RWPE1 (cell line): ENCODE measurements around the gene CUL4A.

Experiments used
- CTCF ChIA-PET: fragments of 350-600 bp; sonication (Branson Sonifier 250); formaldehyde crosslinking; extraction: SDS; loops from one replicate; lab custom pipeline; 2021; lab: Yijun Ruan, JAX
- POLR2A ChIA-PET: fragments of 400-600 bp; formaldehyde crosslinking; extraction: SDS; loops from one replicate; lab custom pipeline; 2020; ENCODE audit warnings: antibody characterized with exemption; ENCODE audit not compliant: low non-redundant PET; lab: Yijun Ruan, JAX
- DNase-seq: peaks from one replicate; pipeline ENCODE4 v3.0.0; 2012; ENCODE audit warnings: low spot score
- H3K27ac ChIP-seq: fragments of 450-650 bp; 2 replicates; pipeline ENCODE4 v1.5.1; 2017
- TF ChIP-seq, protein P1 (sequence below): fragments of 450-650 bp; conservative IDR thresholded peaks from 2 replicates; pipeline ENCODE4 v1.5.1; 2017; ENCODE audit warnings: low read depth, mild to moderate bottlenecking

Gene CUL4A

DNA sequence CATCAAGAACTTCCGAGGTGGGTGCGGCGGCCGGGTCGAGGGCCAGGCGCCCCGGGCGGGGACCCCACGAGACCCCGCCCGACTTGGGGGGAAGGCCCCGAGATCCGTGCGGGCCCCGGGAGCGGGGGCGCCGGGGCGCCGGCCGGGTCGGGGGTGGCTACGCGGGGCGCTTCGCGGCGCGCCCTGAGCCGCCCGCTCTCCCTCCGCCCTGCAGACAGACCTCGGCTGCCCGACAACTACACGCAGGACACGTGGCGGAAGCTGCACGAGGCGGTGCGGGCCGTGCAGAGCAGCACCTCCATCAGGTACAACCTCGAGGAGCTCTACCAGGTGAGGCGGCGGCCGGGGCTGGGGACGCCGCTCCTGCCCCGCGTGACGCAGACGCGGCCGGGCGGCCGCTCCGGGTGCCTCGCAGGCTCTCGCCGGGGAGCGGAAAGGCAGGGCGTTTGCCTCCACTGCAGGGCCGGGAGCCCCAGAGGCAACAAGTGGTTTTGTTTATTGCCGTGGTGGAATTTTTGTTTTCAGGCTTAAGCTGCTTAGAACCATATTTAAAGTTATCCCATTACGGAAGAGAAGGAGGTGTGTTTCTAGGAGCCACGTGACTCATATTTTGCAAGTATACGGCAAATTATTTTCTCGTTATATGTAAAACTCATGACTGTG lies 477 bp downstream of the CUL4A start:
- POLR2A ChIA-PET: interaction anchor here (0.6 kb wide), 1 partner anchor 22 kb away, joined by 4 read pairs; no protein-coding TSS in a partner anchor
- peak; percentile 55 for DNase-seq
- TF ChIP-seq, protein P1, sequence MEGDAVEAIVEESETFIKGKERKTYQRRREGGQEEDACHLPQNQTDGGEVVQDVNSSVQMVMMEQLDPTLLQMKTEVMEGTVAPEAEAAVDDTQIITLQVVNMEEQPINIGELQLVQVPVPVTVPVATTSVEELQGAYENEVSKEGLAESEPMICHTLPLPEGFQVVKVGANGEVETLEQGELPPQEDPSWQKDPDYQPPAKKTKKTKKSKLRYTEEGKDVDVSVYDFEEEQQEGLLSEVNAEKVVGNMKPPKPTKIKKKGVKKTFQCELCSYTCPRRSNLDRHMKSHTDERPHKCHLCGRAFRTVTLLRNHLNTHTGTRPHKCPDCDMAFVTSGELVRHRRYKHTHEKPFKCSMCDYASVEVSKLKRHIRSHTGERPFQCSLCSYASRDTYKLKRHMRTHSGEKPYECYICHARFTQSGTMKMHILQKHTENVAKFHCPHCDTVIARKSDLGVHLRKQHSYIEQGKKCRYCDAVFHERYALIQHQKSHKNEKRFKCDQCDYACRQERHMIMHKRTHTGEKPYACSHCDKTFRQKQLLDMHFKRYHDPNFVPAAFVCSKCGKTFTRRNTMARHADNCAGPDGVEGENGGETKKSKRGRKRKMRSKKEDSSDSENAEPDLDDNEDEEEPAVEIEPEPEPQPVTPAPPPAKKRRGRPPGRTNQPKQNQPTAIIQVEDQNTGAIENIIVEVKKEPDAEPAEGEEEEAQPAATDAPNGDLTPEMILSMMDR: no peak
- CTCF ChIA-PET: no interaction called here
- peak overlapping the region; percentile 94 for H3K27ac ChIP-seq

DNA sequence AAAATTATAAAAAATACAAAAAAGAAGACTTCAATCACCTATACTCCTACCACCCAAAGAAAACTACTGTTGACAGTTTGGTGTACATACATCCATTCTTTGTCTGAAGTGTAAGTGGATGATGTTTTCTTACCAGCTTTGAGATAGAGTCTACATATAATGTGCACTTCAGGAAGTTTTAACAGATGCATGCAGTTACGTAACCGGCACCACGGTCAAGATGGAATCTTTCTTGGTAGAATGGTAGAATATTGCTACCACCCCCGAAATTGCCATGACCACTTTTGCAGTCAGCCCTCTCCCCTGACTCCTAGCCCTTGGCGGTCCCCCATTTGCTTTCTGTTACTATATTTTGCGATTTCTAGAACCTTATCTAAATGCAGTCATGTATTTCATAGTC lies 1.4 kb downstream of the CUL4A start:
- H3K27ac ChIP-seq: no peak overlapping the region
- POLR2A ChIA-PET: no interaction called here
- no peak for DNase-seq
- CTCF ChIA-PET: no interaction called here
- TF ChIP-seq, protein P1: no peak

DNA sequence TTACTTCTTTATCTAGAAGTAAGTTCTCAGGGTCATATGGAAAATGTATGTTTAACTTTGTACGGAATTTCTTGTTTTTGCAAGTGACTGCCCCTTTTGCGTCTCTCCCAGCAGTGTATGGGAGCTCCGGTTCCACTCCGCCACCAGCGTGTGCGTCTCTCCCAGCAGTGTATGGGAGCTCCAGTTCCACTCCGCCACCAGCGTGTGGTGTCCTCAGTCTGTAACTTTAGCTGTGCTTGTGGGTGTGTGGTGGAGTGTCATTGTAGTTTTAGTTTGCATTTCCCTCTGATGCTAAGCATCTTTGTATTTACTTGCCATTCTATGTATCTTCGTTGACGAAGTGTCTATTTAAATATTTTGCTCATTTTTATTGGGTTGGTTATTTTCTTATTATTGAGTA lies 2.4 kb downstream of the CUL4A start:
- no peak overlapping the region for H3K27ac ChIP-seq
- no peak for DNase-seq
- ChIA-PET POLR2A (no interaction called here), CTCF (no interaction called here)
- TF ChIP-seq, protein P1: no peak

DNA sequence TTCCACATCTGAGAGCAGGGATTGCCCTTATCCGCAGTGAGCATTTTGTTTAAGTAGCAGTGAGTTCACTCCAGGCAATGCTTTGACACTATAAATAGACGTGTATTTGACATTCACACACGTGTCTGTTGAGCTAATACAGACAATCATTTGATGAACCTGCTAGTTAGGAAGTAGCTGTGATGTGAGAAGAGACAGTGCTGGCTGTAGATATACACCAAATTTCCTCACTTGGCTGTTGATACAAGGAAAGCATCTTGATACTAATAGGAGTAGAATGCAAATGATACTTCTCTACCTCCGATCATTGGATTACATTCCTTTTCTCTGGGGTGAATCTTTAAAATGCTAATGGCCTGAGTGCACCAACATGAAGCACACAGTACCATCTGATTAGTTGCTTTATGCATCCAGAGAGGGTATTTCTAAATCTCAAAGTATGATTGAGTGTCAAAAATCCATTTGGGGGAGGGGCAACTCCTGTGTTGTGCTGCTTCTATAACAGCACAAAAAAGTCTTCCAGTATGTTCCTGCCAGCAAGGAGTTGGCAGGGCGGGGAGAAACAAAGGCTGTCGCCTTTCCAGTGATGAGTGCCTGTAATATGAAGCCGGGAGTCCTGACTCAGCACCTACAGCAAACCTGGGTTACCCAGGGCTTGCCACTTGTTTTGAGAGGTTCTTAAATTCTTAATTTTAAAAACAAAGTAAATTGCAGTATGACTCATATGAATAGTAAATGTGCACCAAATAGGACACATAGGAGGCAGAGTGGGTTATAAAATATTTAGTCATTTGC lies 7.0 kb downstream of the CUL4A start:
- ChIA-PET POLR2A (no interaction called here), CTCF (no interaction called here)
- DNase-seq: peak; percentile 65
- H3K27ac ChIP-seq: peak overlapping the region; percentile 70
- TF ChIP-seq, protein P1: no peak

DNA sequence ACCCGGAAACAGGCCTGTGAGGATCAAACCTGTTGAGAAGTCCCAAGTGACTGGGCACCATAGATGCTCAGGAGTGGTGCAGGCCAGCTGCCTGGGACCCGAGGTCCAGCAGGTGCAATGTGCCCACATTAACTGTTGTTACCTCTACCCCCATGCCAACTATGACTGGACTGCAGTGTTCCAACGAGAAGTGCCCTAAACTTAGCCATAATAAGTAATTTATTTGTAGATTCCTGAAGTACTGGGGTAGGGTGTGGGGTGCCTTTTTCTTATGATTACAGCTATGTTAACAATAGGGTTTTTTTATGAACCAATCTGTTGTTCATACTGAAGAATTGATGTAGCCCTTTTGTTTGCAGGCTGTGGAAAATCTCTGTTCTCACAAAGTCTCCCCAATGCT lies 9.2 kb downstream of the CUL4A start:
- peak overlapping the region; percentile 32; the same call in 1 of the 2 replicates for H3K27ac ChIP-seq
- POLR2A ChIA-PET: no interaction called here

DNA sequence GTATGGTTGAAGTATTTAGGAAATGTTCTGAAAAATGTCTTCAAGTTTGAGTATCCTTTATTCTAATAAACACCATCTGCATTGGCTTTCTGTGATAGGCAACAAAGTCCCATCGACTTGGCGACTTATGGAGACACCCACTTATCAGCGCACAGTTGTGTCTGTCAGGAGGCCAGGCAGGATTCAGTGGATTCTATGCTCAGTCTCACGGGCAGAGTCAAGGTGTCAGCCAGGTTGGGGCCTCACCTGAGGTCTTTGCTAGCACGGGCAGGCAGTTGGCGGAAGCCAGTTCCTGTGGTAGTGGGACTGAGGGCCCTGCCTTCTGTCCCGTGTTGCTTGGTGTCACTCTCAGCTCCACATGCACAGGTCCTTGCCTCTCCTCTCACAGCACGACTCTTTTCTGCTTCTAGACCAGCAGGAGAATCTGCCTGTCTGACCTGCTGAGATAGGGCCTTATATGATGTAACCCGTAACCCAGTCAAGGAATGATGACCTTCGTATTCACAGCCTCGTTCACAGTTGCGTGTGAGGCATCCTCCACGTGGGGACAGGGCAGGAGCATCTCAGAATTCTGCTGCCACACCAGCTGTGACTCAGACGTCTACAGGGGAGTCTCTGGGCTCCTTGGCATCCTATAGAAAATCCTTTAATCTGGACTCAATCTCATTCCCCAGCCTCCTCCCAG lies 10.0 kb downstream of the CUL4A start:
- POLR2A ChIA-PET: no interaction called here
- CTCF ChIA-PET: interaction anchor here (0.9 kb wide), 1 partner anchor 46 kb away, joined by 3 read pairs; no protein-coding TSS in a partner anchor
- no peak for DNase-seq
- peak overlapping the region; percentile 11; the same call in 1 of the 2 replicates for H3K27ac ChIP-seq
- TF ChIP-seq, protein P1: no peak

More for the DNA sequence above, 9.2 kb downstream of the CUL4A start:
- DNase-seq: no peak
- CTCF ChIA-PET: interaction anchor here (0.6 to 0.9 kb wide), 2 partner anchors 20 to 47 kb away, joined by 3 read pairs; no protein-coding TSS in a partner anchor
- TF ChIP-seq, protein P1: no peak
